ENCODE data around the gene LDB2. TPM values are rescaled to one million over a fixed set of nuclear protein-coding genes. Genes with fewer than 3 reads are reported as not detected.

LDB2 gene
- total and polyA plus RNA-seq, 2 donors from 2014 or later = 26.9 to 59.9 TPM

- H3K4me1 ChIP-seq (ENCODE audit: control insufficient read depth in 2 of 3, insufficient read depth in 2 of 3, low read depth in 1 of 3, low read length in 3 of 3) = peaks cover 0 to 3% (median 3%) of the 10 kb centered on the region in 3 donors
- H3K9me3 ChIP-seq (ENCODE audit: control insufficient read depth in 2 of 3, insufficient read depth in 1 of 3, low read length in 3 of 3) = no peaks in the 10 kb centered on the region
- H3K27me3 ChIP-seq (ENCODE audit: control insufficient read depth, insufficient read depth, low read length) = no peaks in the 10 kb centered on the region
- intact Hi-C loops (cut with DNase I) = no loop called here
- H3K4me3 ChIP-seq (ENCODE audit: low read length in 3 of 3) = no peak overlapping the region
- peak in 1 of 5 donors; percentile 22 for DNase-seq
- H3K27ac ChIP-seq (ENCODE audit: low read depth in 2 of 2, low read length in 2 of 2) = peak overlapping the region in 1 of 2 donors; percentile 17
- no peak overlapping the region for H3K9ac ChIP-seq (ENCODE audit: low read length in 3 of 3)
- no peaks in the 10 kb centered on the region for H3K36me3 ChIP-seq (ENCODE audit: control insufficient read depth in 2 of 3, insufficient read depth in 3 of 3, low read length in 3 of 3)
- TF ChIP-seq CTCF (IDR thresholded peaks at IDR 0.05; ENCODE audit: borderline replicate concordance, extremely low read depth, insufficient read depth) = no peak
- FAIRE-seq = no peak
Measured at GRCh38 chr4:16860516-16860915, 37.9 kb downstream of the LDB2 start.

GRCh38 chr4:16859031-16859430 lies 39.4 kb downstream of the LDB2 start:
- Histone ChIP-seq H3K9ac (ENCODE audit: low read length in 3 of 3) (no peak overlapping the region), H3K27ac (ENCODE audit: low read depth in 2 of 2, low read length in 2 of 2) (peak overlapping the region; percentile 38 to 65)

GRCh38 chr4:16858275-16858752 lies 40.1 kb downstream of the LDB2 start:
- intact Hi-C loops (cut with DNase I) = no loop called here
- no peak for TF ChIP-seq CTCF (IDR thresholded peaks at IDR 0.05; ENCODE audit: borderline replicate concordance, extremely low read depth, insufficient read depth)
- Histone ChIP-seq H3K27me3 (ENCODE audit: control insufficient read depth, insufficient read depth, low read length) (no peaks in the 10 kb centered on the region), H3K4me1 (ENCODE audit: control insufficient read depth in 2 of 3, insufficient read depth in 2 of 3, low read depth in 1 of 3, low read length in 3 of 3) (peaks cover 0 to 3% (median 0%) of the 10 kb centered on the region in 3 donors), H3K4me3 (ENCODE audit: low read length in 3 of 3) (no peak overlapping the region), H3K27ac (ENCODE audit: low read depth in 2 of 2, low read length in 2 of 2) (peak overlapping the region; percentile 19 to 56), H3K9me3 (ENCODE audit: control insufficient read depth in 2 of 3, insufficient read depth in 1 of 3, low read length in 3 of 3) (no peaks in the 10 kb centered on the region), H3K9ac (ENCODE audit: low read length in 3 of 3) (no peak overlapping the region), H3K36me3 (ENCODE audit: control insufficient read depth in 2 of 3, insufficient read depth in 3 of 3, low read length in 3 of 3) (no peaks in the 10 kb centered on the region)
- DNase-seq = peak in 1 of 5 donors; percentile 33
- no peak for FAIRE-seq

More at GRCh38 chr4:16859031-16859430, 39.4 kb downstream of the LDB2 start:
- H3K36me3 ChIP-seq (ENCODE audit: control insufficient read depth in 2 of 3, insufficient read depth in 3 of 3, low read length in 3 of 3) = no peaks in the 10 kb centered on the region
- no peak overlapping the region for H3K4me3 ChIP-seq (ENCODE audit: low read length in 3 of 3)
- TF ChIP-seq CTCF (IDR thresholded peaks at IDR 0.05; ENCODE audit: borderline replicate concordance, extremely low read depth, insufficient read depth) = no peak
- FAIRE-seq (no peak), DNase-seq (no peak)
- peaks cover 0 to 3% (median 0%) of the 10 kb centered on the region in 3 donors for H3K4me1 ChIP-seq (ENCODE audit: control insufficient read depth in 2 of 3, insufficient read depth in 2 of 3, low read depth in 1 of 3, low read length in 3 of 3)
- no peaks in the 10 kb centered on the region for H3K9me3 ChIP-seq (ENCODE audit: control insufficient read depth in 2 of 3, insufficient read depth in 1 of 3, low read length in 3 of 3)
- intact Hi-C loops (cut with DNase I) = no loop called here
- no peaks in the 10 kb centered on the region for H3K27me3 ChIP-seq (ENCODE audit: control insufficient read depth, insufficient read depth, low read length)

GRCh38 chr4:16857425-16857824 lies 41.0 kb downstream of the LDB2 start:
- H3K9ac ChIP-seq (ENCODE audit: low read length in 3 of 3) = no peak overlapping the region
- FAIRE-seq = no peak

More at GRCh38 chr4:16857425-16857824, 41.0 kb downstream of the LDB2 start:
- intact Hi-C loops (cut with DNase I) = no loop called here
- no peaks in the 10 kb centered on the region for H3K36me3 ChIP-seq (ENCODE audit: control insufficient read depth in 2 of 3, insufficient read depth in 3 of 3, low read length in 3 of 3)
- no peaks in the 10 kb centered on the region for H3K4me1 ChIP-seq (ENCODE audit: control insufficient read depth in 2 of 3, insufficient read depth in 2 of 3, low read depth in 1 of 3, low read length in 3 of 3)
- H3K27me3 ChIP-seq (ENCODE audit: control insufficient read depth, insufficient read depth, low read length) = no peaks in the 10 kb centered on the region
- no peak for TF ChIP-seq CTCF (IDR thresholded peaks at IDR 0.05; ENCODE audit: borderline replicate concordance, extremely low read depth, insufficient read depth)
- H3K4me3 ChIP-seq (ENCODE audit: low read length in 3 of 3) = no peak overlapping the region
- peak overlapping the region; percentile 18 to 56 for H3K27ac ChIP-seq (ENCODE audit: low read depth in 2 of 2, low read length in 2 of 2)
- no peaks in the 10 kb centered on the region for H3K9me3 ChIP-seq (ENCODE audit: control insufficient read depth in 2 of 3, insufficient read depth in 1 of 3, low read length in 3 of 3)
- DNase-seq = no peak

Data from kidney (tissue), 14 donors.